HEK293 (cell line): ENCODE measurements around the gene HOXC11.

Experiments
- BCL11A ChIP-seq: fragments of 450-650 bp; formaldehyde crosslinking; IDR thresholded peaks from 2 replicates; pipeline ENCODE4 v1.5.1; 2016; ENCODE audit warnings: low read depth, missing biosample characterization, missing genetic modification characterization
- GFI1B ChIP-seq: fragments of 450-650 bp; formaldehyde crosslinking; IDR thresholded peaks from 2 replicates; pipeline ENCODE4 v1.5.1; 2016; ENCODE audit warnings: missing biosample characterization, missing genetic modification characterization
- GLI4 ChIP-seq: fragments of 450-650 bp; formaldehyde crosslinking; IDR thresholded peaks from 2 replicates; pipeline ENCODE4 v1.5.1; 2016; ENCODE audit warnings: missing biosample characterization, missing genetic modification characterization
- HOXD13 ChIP-seq: sonication (generic); formaldehyde crosslinking; IDR thresholded peaks from 2 replicates; pipeline ENCODE4 v1.8.0; 2022; ENCODE audit warnings: missing genetic modification reagents, borderline replicate concordance
- KLF8 ChIP-seq: fragments of 450-650 bp; formaldehyde crosslinking; IDR thresholded peaks from 2 replicates; pipeline ENCODE4 v1.5.1; 2016; ENCODE audit warnings: missing biosample characterization, missing genetic modification characterization
- MEIS1 ChIP-seq: sonication (generic); formaldehyde crosslinking; IDR thresholded peaks from 2 replicates; pipeline ENCODE4 v1.8.1; 2022; ENCODE audit warnings: missing genetic modification reagents, mild to moderate bottlenecking, borderline replicate concordance
- MYNN ChIP-seq: fragments of 450-650 bp; formaldehyde crosslinking; IDR thresholded peaks from 2 replicates; pipeline ENCODE4 v1.5.1; 2016; ENCODE audit warnings: missing biosample characterization, missing genetic modification characterization, borderline replicate concordance
- MZF1 ChIP-seq: fragments of 450-650 bp; formaldehyde crosslinking; IDR thresholded peaks from 2 replicates; pipeline ENCODE4 v1.5.1; 2017; ENCODE audit warnings: missing biosample characterization, missing genetic modification characterization, borderline replicate concordance
- OSR2 ChIP-seq: fragments of 450-650 bp; formaldehyde crosslinking; IDR thresholded peaks from 2 replicates; pipeline ENCODE4 v1.5.1; 2016; ENCODE audit warnings: missing biosample characterization, missing genetic modification characterization
- RBAK ChIP-seq: fragments of 450-650 bp; formaldehyde crosslinking; IDR thresholded peaks from 2 replicates; pipeline ENCODE4 v1.5.1; 2016; ENCODE audit warnings: missing biosample characterization, missing genetic modification characterization
- REPIN1 ChIP-seq: fragments of 450-650 bp; formaldehyde crosslinking; IDR thresholded peaks from 2 replicates; pipeline ENCODE4 v1.5.1; 2017; ENCODE audit warnings: missing biosample characterization, missing genetic modification characterization, low read depth
- SCRT2 ChIP-seq: fragments of 450-650 bp; formaldehyde crosslinking; IDR thresholded peaks from 2 replicates; pipeline ENCODE4 v1.5.1; 2016; ENCODE audit warnings: missing biosample characterization, missing genetic modification characterization
- TCF7L2 ChIP-seq: IDR thresholded peaks from 2 replicates; pipeline ENCODE4 v1.6.1; 2011; ENCODE audit warnings: low read depth, mild to moderate bottlenecking, inconsistent platforms, low read length, moderate library complexity, borderline replicate concordance
- TRIM28 ChIP-seq: IDR thresholded peaks from 2 replicates; pipeline ENCODE4 v1.6.1; 2011; ENCODE audit warnings: low read length, control low read depth, borderline replicate concordance
- YY2 ChIP-seq: fragments of 450-650 bp; formaldehyde crosslinking; IDR thresholded peaks from 2 replicates; pipeline ENCODE4 v1.5.1; 2016; ENCODE audit warnings: missing biosample characterization, missing genetic modification characterization
- ZBTB48 ChIP-seq: fragments of 450-650 bp; formaldehyde crosslinking; IDR thresholded peaks from 2 replicates; pipeline ENCODE4 v1.5.1; 2016; ENCODE audit warnings: missing biosample characterization, missing genetic modification characterization
- ZNF112 ChIP-seq: fragments of 450-650 bp; formaldehyde crosslinking; IDR thresholded peaks from 2 replicates; pipeline ENCODE4 v1.5.0; 2017; ENCODE audit warnings: missing biosample characterization, missing genetic modification characterization
- ZNF202 ChIP-seq: fragments of 450-650 bp; formaldehyde crosslinking; IDR thresholded peaks from 2 replicates; pipeline ENCODE4 v1.5.1; 2016; ENCODE audit warnings: missing biosample characterization, missing genetic modification characterization, borderline replicate concordance
- ZNF274 ChIP-seq, 2 experiments: fragments of 200-500 bp in 1 of 2; fragments of 450-650 bp in 1 of 2; sonication (Bioruptor generic) in 1 of 2; formaldehyde crosslinking in 1 of 2; IDR thresholded peaks; 2 replicates each; pipeline versions ENCODE4 v1.5.1 to v1.6.1; 2014 to 2016; ENCODE audit warnings: borderline replicate concordance in 1 of 2, inconsistent platforms in 1 of 2, low read length in 1 of 2, missing biosample characterization in 1 of 2, missing genetic modification characterization in 1 of 2
- ZNF292 ChIP-seq: fragments of 450-650 bp; formaldehyde crosslinking; IDR thresholded peaks from 2 replicates; pipeline ENCODE4 v1.5.1; 2016; ENCODE audit warnings: low read depth, missing biosample characterization, missing genetic modification characterization, borderline replicate concordance
- ZNF391 ChIP-seq: fragments of 450-650 bp; formaldehyde crosslinking; IDR thresholded peaks from 2 replicates; pipeline ENCODE4 v1.5.1; 2016; ENCODE audit warnings: low read depth, missing biosample characterization, missing genetic modification characterization, borderline replicate concordance
- ZNF416 ChIP-seq: fragments of 450-650 bp; formaldehyde crosslinking; IDR thresholded peaks from 2 replicates; pipeline ENCODE4 v1.5.1; 2016; ENCODE audit warnings: missing biosample characterization, missing genetic modification characterization
- ZNF510 ChIP-seq: fragments of 450-650 bp; formaldehyde crosslinking; IDR thresholded peaks from 2 replicates; pipeline ENCODE4 v1.5.1; 2018; ENCODE audit warnings: mild to moderate bottlenecking, missing genetic modification characterization, missing biosample characterization; ENCODE audit not compliant: insufficient replicate concordance
- ZNF514 ChIP-seq: fragments of 450-650 bp; formaldehyde crosslinking; IDR thresholded peaks from 2 replicates; pipeline ENCODE4 v1.5.1; 2016; ENCODE audit warnings: missing biosample characterization, missing genetic modification characterization
- ZNF529 ChIP-seq: fragments of 450-650 bp; formaldehyde crosslinking; IDR thresholded peaks from 2 replicates; pipeline ENCODE4 v1.5.1; 2017; ENCODE audit warnings: missing genetic modification characterization, missing biosample characterization; ENCODE audit not compliant: insufficient replicate concordance
- ZNF544 ChIP-seq: fragments of 450-650 bp; formaldehyde crosslinking; IDR thresholded peaks from 2 replicates; pipeline ENCODE4 v1.5.0; 2017; ENCODE audit warnings: missing biosample characterization, missing genetic modification characterization
- ZNF596 ChIP-seq: fragments of 450-650 bp; IDR thresholded peaks from 2 replicates; pipeline ENCODE4 v1.5.0; 2018; ENCODE audit warnings: missing biosample characterization, mild to moderate bottlenecking, missing genetic modification characterization, moderate library complexity
- ZNF600 ChIP-seq: fragments of 450-650 bp; formaldehyde crosslinking; IDR thresholded peaks from 2 replicates; pipeline ENCODE4 v1.5.1; 2016; ENCODE audit warnings: missing biosample characterization, missing genetic modification characterization
- ZNF623 ChIP-seq: fragments of 450-650 bp; formaldehyde crosslinking; IDR thresholded peaks from 2 replicates; pipeline ENCODE4 v1.5.1; 2016; ENCODE audit warnings: missing biosample characterization, missing genetic modification characterization
- ZNF624 ChIP-seq: fragments of 450-650 bp; formaldehyde crosslinking; IDR thresholded peaks from 2 replicates; pipeline ENCODE4 v1.5.1; 2017; ENCODE audit warnings: missing biosample characterization, missing genetic modification characterization
- ZNF660 ChIP-seq: fragments of 450-650 bp; IDR thresholded peaks from 2 replicates; pipeline ENCODE4 v1.5.1; 2018; ENCODE audit warnings: missing biosample characterization, mild to moderate bottlenecking, missing genetic modification characterization
- ZNF768 ChIP-seq: fragments of 450-650 bp; formaldehyde crosslinking; IDR thresholded peaks from 2 replicates; pipeline ENCODE4 v1.5.1; 2018; ENCODE audit warnings: missing biosample characterization, mild to moderate bottlenecking, missing genetic modification characterization
- ZSCAN23 ChIP-seq: fragments of 450-650 bp; formaldehyde crosslinking; IDR thresholded peaks from 2 replicates; pipeline ENCODE4 v1.5.1; 2016; ENCODE audit warnings: missing biosample characterization, missing genetic modification characterization
- ZSCAN30 ChIP-seq: fragments of 450-650 bp; IDR thresholded peaks from 2 replicates; pipeline ENCODE4 v1.5.1; 2018; ENCODE audit warnings: missing biosample characterization, mild to moderate bottlenecking, missing genetic modification characterization, moderate library complexity
- TF ChIP-seq, protein P1 (sequence below): fragments of 450-650 bp; formaldehyde crosslinking; IDR thresholded peaks from 2 replicates; pipeline ENCODE4 v1.5.1; 2016; ENCODE audit warnings: missing biosample characterization, missing genetic modification characterization
- TF ChIP-seq, protein P2 (sequence below): fragments of 450-650 bp; formaldehyde crosslinking; IDR thresholded peaks from 2 replicates; pipeline ENCODE4 v1.5.1; 2016; ENCODE audit warnings: missing biosample characterization, missing genetic modification characterization, borderline replicate concordance
- TF ChIP-seq, protein P3 (sequence below): fragments of 450-650 bp; formaldehyde crosslinking; IDR thresholded peaks from 2 replicates; pipeline ENCODE4 v1.5.1; 2016; ENCODE audit warnings: missing biosample characterization, missing genetic modification characterization
- TF ChIP-seq, protein P4 (sequence below): fragments of 450-650 bp; formaldehyde crosslinking; IDR thresholded peaks from 2 replicates; pipeline ENCODE4 v1.5.1; 2017; ENCODE audit warnings: missing biosample characterization, missing genetic modification characterization

HOXC11 gene

DNA sequence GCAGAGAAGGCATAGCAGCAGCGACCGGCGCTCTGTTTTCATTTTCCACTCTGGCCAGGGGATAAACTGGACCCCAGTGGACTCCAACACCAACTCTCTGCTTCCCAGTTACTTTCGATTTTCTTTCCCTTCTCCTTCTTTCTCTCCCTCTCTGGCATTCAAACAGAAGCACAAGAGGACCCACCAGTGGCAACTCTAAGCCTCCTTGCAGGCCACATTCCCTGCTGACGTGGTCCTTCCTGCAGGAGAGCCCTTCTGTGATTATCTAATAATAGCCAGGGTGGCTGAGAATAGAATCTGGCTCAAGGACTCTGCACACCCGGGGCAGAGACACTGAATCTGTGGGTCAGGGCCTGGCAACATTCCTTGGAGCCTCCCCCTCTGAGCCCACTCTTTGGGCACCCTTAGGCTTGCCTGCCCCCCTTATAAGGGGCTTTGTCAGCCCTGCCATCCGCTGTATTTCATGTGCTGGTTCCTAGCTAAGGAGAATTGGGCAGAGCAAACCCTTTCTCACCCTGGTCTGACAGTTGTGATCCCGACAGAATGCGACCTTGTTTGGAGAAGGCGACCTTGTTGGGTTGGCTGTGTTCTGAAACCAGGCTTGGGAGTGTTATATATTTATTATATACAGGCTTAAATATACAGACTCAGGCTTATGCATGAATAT, 47.1 kb downstream of the HOXC11 start (continued):
- TF ChIP-seq MYNN (tag by site-specific recombination) (no peak), ZNF624 (tag by site-specific recombination) (no peak), ZNF510 (tag by site-specific recombination) (no peak), ZNF529 (tag by site-specific recombination) (no peak), ZNF514 (tag by site-specific recombination) (no peak), ZBTB48 (tag by site-specific recombination) (no peak), ZNF596 (no peak), TRIM28 (no peak), ZNF274 (IDR thresholded peaks at IDR 0.05; ENCODE audit: low read length) (no peak), ZNF274 (tag by site-specific recombination; IDR thresholded peaks at IDR 0.05; ENCODE audit: borderline replicate concordance) (no peak), ZNF416 (tag by site-specific recombination) (no peak), ZNF660 (tag by site-specific recombination) (0 out of 2 replicates have a peak, but pooled peaks have one; percentile 18), ZNF623 (tag by site-specific recombination) (no peak), SCRT2 (tag by site-specific recombination) (no peak), OSR2 (peak; percentile 78), ZNF292 (tag by site-specific recombination) (no peak), ZSCAN23 (tag by site-specific recombination) (no peak), YY2 (no peak), ZNF544 (tag by site-specific recombination) (no peak), ZNF600 (tag by site-specific recombination) (peak; percentile 68), TCF7L2 (no peak), MEIS1 (CRISPR knock-in tag) (no peak), ZNF202 (tag by site-specific recombination) (no peak), BCL11A (no peak), ZNF768 (tag by site-specific recombination) (no peak), MZF1 (tag by site-specific recombination) (no peak), KLF8 (tag by site-specific recombination) (no peak), ZNF391 (tag by site-specific recombination) (no peak), REPIN1 (tag by site-specific recombination) (no peak), GLI4 (tag by site-specific recombination) (no peak), HOXD13 (CRISPR knock-in tag) (no peak), RBAK (tag by site-specific recombination) (no peak), ZNF112 (tag by site-specific recombination) (no peak), GFI1B (no peak), ZSCAN30 (tag by site-specific recombination) (no peak)
- TF ChIP-seq, protein P1, sequence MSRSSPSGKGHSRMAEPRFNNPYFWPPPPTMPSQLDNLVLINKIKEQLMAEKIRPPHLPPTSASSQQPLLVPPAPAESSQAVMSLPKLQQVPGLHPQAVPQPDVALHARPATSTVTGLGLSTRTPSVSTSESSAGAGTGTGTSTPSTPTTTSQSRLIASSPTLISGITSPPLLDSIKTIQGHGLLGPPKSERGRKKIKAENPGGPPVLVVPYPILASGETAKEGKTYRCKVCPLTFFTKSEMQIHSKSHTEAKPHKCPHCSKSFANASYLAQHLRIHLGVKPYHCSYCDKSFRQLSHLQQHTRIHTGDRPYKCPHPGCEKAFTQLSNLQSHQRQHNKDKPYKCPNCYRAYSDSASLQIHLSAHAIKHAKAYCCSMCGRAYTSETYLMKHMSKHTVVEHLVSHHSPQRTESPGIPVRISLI (tag by site-specific recombination) = no peak
- TF ChIP-seq, protein P2, sequence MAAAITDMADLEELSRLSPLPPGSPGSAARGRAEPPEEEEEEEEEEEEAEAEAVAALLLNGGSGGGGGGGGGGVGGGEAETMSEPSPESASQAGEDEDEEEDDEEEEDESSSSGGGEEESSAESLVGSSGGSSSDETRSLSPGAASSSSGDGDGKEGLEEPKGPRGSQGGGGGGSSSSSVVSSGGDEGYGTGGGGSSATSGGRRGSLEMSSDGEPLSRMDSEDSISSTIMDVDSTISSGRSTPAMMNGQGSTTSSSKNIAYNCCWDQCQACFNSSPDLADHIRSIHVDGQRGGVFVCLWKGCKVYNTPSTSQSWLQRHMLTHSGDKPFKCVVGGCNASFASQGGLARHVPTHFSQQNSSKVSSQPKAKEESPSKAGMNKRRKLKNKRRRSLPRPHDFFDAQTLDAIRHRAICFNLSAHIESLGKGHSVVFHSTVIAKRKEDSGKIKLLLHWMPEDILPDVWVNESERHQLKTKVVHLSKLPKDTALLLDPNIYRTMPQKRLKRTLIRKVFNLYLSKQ (tag by site-specific recombination) = no peak
- TF ChIP-seq, protein P3, sequence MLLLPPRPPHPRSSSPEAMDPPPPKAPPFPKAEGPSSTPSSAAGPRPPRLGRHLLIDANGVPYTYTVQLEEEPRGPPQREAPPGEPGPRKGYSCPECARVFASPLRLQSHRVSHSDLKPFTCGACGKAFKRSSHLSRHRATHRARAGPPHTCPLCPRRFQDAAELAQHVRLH (tag by site-specific recombination) = no peak
- TF ChIP-seq, protein P4, sequence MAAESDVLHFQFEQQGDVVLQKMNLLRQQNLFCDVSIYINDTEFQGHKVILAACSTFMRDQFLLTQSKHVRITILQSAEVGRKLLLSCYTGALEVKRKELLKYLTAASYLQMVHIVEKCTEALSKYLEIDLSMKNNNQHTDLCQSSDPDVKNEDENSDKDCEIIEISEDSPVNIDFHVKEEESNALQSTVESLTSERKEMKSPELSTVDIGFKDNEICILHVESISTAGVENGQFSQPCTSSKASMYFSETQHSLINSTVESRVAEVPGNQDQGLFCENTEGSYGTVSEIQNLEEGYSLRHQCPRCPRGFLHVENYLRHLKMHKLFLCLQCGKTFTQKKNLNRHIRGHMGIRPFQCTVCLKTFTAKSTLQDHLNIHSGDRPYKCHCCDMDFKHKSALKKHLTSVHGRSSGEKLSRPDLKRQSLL (tag by site-specific recombination) = 0 out of 2 replicates have a peak, but pooled peaks have one; percentile 13
